Esophagus muscularis mucosa (tissue), 4 donors: ENCODE measurements around the gene RANBP17. TPM values are rescaled to one million over a fixed set of nuclear protein-coding genes. Genes with fewer than 3 reads are reported as not detected.

Experiments
- DNase-seq: peaks from one replicate; pipeline ENCODE4 v3.0.0-alpha.2; 2017; ENCODE audit errors: extremely low spot score
- H3K27ac ChIP-seq, 4 donors: fragments of 200-600 bp; sonication (generic); replicated peaks in 1 of 4; 1 replicate in 3 of 4; 2 replicates in 1 of 4; pipeline ENCODE4 v1.5.1; 2016 to 2019; ENCODE audit warnings: mild to moderate bottlenecking in 1 of 4
- H3K27me3 ChIP-seq, 4 donors: fragments of 200-600 bp; sonication (generic); one replicate each; pipeline versions ENCODE4 v1.5.1 to v1.6.0; 2016 to 2019
- H3K36me3 ChIP-seq, 4 donors: fragments of 200-600 bp; sonication (generic); one replicate each; pipeline ENCODE4 v1.5.1; 2016 to 2019
- H3K4me1 ChIP-seq, 4 donors: fragments of 200-600 bp; sonication (generic); one replicate each; pipeline ENCODE4 v1.5.1; 2016 to 2019
- H3K4me3 ChIP-seq, 4 donors: fragments of 200-600 bp; sonication (generic); 1 replicate in 2 of 4; 2 replicates in 2 of 4; pipeline ENCODE4 v1.5.1; 2016 to 2019; ENCODE audit warnings: mild to moderate bottlenecking in 4 of 4, moderate library complexity in 1 of 4
- H3K9me3 ChIP-seq, 4 donors: fragments of 200-600 bp; sonication (generic); 1 replicate in 3 of 4; 2 replicates in 1 of 4; pipeline ENCODE4 v1.5.1; 2016 to 2019
- EP300 ChIP-seq: sonication (generic); formaldehyde crosslinking; IDR thresholded peaks from one replicate; pipeline ENCODE4 v1.6.1; 2017; ENCODE audit warnings: antibody characterized with exemption
- POLR2A ChIP-seq: fragments of 450-650 bp; IDR thresholded peaks from one replicate; pipeline ENCODE4 v1.6.1; 2017; ENCODE audit warnings: antibody characterized with exemption, moderate library complexity, mild to moderate bottlenecking, low read depth
- POLR2AphosphoS5 ChIP-seq, 2 donors: sonication (generic); formaldehyde crosslinking; IDR thresholded peaks; one replicate each; pipeline ENCODE4 v1.6.1; 2017; ENCODE audit warnings: antibody characterized with exemption in 2 of 2
- WGBS: methylation state at CpG from one replicate; pipeline ENCODE4 v1.1.5; 2018; 5-methylcytosine and 5-hydroxymethylcytosine counted together
- intact Hi-C: fragments of 100-400 bp; cut with DNase I; formaldehyde crosslinking; loops from one replicate; pipeline ENCODE4 v1.15.1; 2023
- total RNA-seq, 4 donors: library from RNA; depleted of rRNA; stranded (reverse); fragments of >200 nt; gene quantifications; one replicate each; pipeline versions ENCODE4 v1.1.0 to v1.2.1, GENCODE V29; 2016
- TF ChIP-seq, protein P1 (sequence below), 3 experiments: fragments of 200-600 bp in 2 of 3; fragments of 450-650 bp in 1 of 3; sonication (generic) in 2 of 3; IDR thresholded peaks; one replicate each; pipeline ENCODE4 v1.5.1; 2017 to 2019; ENCODE audit warnings: antibody characterized with exemption in 3 of 3, mild to moderate bottlenecking in 2 of 3, moderate library complexity in 1 of 3

The RANBP17 gene
- total RNA-seq, 4 donors from 2014 or later: 16.4 to 28.2 (median 17.7) TPM

DNA sequence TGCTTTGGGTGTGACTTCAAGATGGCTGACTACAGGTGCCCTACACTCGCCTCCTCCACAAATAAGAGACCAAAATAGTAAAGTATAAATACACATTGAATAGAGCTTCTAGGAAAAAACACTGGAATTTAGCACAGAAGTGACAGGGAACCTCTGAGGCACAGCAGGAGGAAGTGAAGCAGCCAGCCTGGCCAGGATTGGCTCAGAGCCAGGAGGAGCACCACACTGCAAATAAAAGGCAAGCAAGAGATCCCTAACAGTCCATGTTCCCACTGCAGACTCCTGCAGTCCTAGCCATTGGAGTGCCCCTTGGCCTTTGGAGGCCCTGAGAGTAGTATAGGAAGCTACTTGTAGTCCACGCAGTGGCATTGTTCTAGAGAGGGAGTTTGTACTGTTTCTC, 260.6 kb downstream of the RANBP17 start:
- 80% methylated on average over 1 of the region's 2 CpGs for WGBS
- intact Hi-C loops: no loop called here
- H3K9me3 ChIP-seq: no peaks in the 10 kb centered on the region
- H3K27me3 ChIP-seq: no peaks in the 10 kb centered on the region
- no peak overlapping the region for H3K4me3 ChIP-seq
- no peaks in the 10 kb centered on the region for H3K36me3 ChIP-seq
- H3K27ac ChIP-seq: no peak overlapping the region
- H3K4me1 ChIP-seq: no peaks in the 10 kb centered on the region
- no peak for TF ChIP-seq POLR2AphosphoS5 (IDR thresholded peaks at IDR 0.05)
- DNase-seq: no peak

DNA sequence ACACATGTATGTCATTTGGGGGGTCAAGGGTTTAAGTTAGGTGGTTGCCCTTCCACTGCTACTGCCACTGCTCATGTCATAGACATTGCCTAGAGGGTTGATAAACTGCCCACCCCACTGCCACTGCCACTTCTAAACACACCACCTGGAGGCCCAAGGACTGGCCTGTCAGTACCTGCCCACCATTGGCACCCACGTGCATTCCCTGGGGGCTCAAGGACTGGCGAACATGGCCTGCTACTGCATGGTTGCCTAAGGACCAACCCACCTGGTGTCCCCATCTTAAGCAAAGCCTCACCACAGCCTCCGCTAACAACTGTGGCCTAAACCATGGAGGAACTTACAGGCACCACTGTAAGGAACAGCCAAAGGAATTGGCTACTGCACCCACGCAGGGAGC, 261.6 kb downstream of the RANBP17 start:
- WGBS: 91% methylated on average over 3 of the region's 4 CpGs
- no peak for TF ChIP-seq POLR2AphosphoS5 (IDR thresholded peaks at IDR 0.05)
- no peak for TF ChIP-seq EP300
- TF ChIP-seq, protein P1, sequence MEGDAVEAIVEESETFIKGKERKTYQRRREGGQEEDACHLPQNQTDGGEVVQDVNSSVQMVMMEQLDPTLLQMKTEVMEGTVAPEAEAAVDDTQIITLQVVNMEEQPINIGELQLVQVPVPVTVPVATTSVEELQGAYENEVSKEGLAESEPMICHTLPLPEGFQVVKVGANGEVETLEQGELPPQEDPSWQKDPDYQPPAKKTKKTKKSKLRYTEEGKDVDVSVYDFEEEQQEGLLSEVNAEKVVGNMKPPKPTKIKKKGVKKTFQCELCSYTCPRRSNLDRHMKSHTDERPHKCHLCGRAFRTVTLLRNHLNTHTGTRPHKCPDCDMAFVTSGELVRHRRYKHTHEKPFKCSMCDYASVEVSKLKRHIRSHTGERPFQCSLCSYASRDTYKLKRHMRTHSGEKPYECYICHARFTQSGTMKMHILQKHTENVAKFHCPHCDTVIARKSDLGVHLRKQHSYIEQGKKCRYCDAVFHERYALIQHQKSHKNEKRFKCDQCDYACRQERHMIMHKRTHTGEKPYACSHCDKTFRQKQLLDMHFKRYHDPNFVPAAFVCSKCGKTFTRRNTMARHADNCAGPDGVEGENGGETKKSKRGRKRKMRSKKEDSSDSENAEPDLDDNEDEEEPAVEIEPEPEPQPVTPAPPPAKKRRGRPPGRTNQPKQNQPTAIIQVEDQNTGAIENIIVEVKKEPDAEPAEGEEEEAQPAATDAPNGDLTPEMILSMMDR (IDR thresholded peaks at IDR 0.05): no peak
- TF ChIP-seq POLR2A: no peak
- Histone ChIP-seq H3K4me1 (no peaks in the 10 kb centered on the region), H3K27me3 (no peaks in the 10 kb centered on the region), H3K27ac (no peak overlapping the region), H3K36me3 (no peaks in the 10 kb centered on the region), H3K9me3 (no peaks in the 10 kb centered on the region), H3K4me3 (no peak overlapping the region)
- DNase-seq: no peak
- intact Hi-C loops: no loop called here

DNA sequence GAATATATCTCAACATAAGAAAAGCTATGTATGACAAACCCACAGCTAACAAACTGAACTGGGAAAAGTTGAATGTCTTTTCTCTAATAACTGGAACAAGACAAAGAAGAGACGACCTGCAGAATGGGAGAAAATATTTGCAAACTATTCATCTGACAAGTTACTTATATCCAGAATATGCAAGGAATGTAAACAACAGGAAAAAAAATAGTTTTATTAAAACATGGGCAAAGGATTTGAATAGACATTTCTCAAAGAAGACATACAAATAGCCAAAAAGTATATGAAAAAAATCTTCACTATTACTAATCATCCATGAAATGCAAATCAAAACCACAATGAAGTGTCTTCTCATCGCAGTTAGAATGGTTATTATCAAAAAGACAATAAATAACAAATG, 265.5 kb downstream of the RANBP17 start:
- Histone ChIP-seq H3K4me3 (no peak overlapping the region), H3K27ac (no peak overlapping the region), H3K4me1 (no peaks in the 10 kb centered on the region), H3K27me3 (no peaks in the 10 kb centered on the region), H3K36me3 (no peaks in the 10 kb centered on the region), H3K9me3 (no peaks in the 10 kb centered on the region)
- intact Hi-C loops: no loop called here
- no peak for DNase-seq
- TF ChIP-seq, protein P1 (IDR thresholded peaks at IDR 0.05): no peak
- no peak for TF ChIP-seq POLR2A
- TF ChIP-seq POLR2AphosphoS5 (IDR thresholded peaks at IDR 0.05): no peak
- TF ChIP-seq EP300: no peak
- WGBS: 60% methylated on average over 2 of the region's 2 CpGs

DNA sequence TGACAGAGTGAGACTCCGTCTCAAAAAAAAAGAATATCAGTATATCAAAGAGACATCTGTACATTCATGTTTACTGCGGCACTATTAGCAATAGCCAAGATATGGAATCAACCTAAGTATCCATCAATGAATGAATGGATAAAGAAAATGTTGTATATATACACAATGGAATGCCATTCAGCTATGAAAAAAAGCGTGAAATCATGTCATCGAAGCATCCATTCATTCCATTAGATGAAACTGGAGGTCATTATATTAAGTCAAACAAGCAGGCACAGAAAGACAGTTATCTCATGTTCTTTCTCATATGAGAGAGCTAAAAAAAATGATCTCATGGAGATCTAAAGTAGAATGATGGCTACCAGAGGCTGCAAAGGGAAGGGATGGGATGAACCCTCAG, 266.3 kb downstream of the RANBP17 start:
- Histone ChIP-seq H3K4me3 (no peak overlapping the region), H3K36me3 (no peaks in the 10 kb centered on the region), H3K27me3 (no peaks in the 10 kb centered on the region), H3K27ac (no peak overlapping the region), H3K4me1 (no peaks in the 10 kb centered on the region), H3K9me3 (no peaks in the 10 kb centered on the region)
- no peak for DNase-seq
- intact Hi-C loops: no loop called here
- TF ChIP-seq, protein P1 (IDR thresholded peaks at IDR 0.05): no peak
- no peak for TF ChIP-seq EP300
- TF ChIP-seq POLR2AphosphoS5 (IDR thresholded peaks at IDR 0.05): no peak
- no peak for TF ChIP-seq POLR2A
- 95% methylated on average over 4 of the region's 4 CpGs for WGBS

DNA sequence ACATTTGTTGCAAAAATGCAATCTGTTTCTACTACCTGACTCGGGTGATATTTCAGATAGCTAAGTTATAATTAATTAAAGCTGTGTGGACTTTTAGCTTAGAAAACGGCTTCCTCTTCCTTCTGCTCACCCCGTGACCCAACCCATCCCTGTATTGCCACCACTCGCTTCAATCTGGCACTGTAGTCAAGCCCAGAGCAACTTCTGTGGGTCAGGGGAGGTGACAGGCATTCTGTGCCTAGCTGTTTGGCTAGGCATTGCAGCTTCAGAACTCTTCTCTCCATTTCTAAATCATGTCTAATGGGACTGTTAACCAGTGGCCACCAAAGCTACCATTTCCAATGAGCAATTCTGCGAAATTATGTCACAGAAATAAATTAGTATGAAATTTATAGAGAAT, 267.5 kb downstream of the RANBP17 start:
- H3K9me3 ChIP-seq: no peaks in the 10 kb centered on the region
- H3K36me3 ChIP-seq: no peaks in the 10 kb centered on the region
- no peak for DNase-seq
- H3K27me3 ChIP-seq: no peaks in the 10 kb centered on the region
- H3K27ac ChIP-seq: no peak overlapping the region
- no peaks in the 10 kb centered on the region for H3K4me1 ChIP-seq
- intact Hi-C loops: no loop called here
- 89% methylated on average over 5 of the region's 5 CpGs for WGBS
- TF ChIP-seq, protein P1 (IDR thresholded peaks at IDR 0.05): no peak
- TF ChIP-seq POLR2AphosphoS5 (IDR thresholded peaks at IDR 0.05) (no peak), POLR2A (no peak)
- no peak overlapping the region for H3K4me3 ChIP-seq
